GM04504 (cell line): ENCODE results near the gene KCNB1.

Source experiments
- DNase-seq: peaks from one replicate; pipeline ENCODE4 v3.0.0-alpha.2; 2012; ENCODE audit warnings: low read depth

Gene KCNB1

GRCh38 chr20:49482621-49483017, at the start of gene KCNB1:
Gene KCNB1 (minus strand): TSS chr20:49482668. CDS start chr20:49482480, 188 bp downstream.
- no peak for DNase-seq

GRCh38 chr20:49529470-49529869, 47.0 kb upstream of the KCNB1 start:
- DNase-seq = no peak

- DNase-seq = no peak
Observed at GRCh38 chr20:49526568-49526967, 44.1 kb upstream of the KCNB1 start.

- no peak for DNase-seq
Observed at GRCh38 chr20:49526056-49526455, 43.6 kb upstream of the KCNB1 start.

- no peak for DNase-seq
Observed at GRCh38 chr20:49523767-49524360, 41.4 kb upstream of the KCNB1 start.

GRCh38 chr20:49521356-49521755, 38.9 kb upstream of the KCNB1 start:
- DNase-seq = no peak

GRCh38 chr20:49519777-49520359, 37.4 kb upstream of the KCNB1 start:
- no peak for DNase-seq

- no peak for DNase-seq
Observed at GRCh38 chr20:49519212-49519712, 36.8 kb upstream of the KCNB1 start.

- DNase-seq = no peak
Observed at GRCh38 chr20:49518576-49518975, 36.1 kb upstream of the KCNB1 start.

GRCh38 chr20:49517805-49518100, 35.3 kb upstream of the KCNB1 start:
- DNase-seq = no peak

GRCh38 chr20:49516916-49517804, 34.7 kb upstream of the KCNB1 start:
- no peak for DNase-seq

- DNase-seq = no peak
Observed at GRCh38 chr20:49515586-49515985, 33.1 kb upstream of the KCNB1 start.

GRCh38 chr20:49513517-49513916, 31.0 kb upstream of the KCNB1 start:
- DNase-seq = no peak

GRCh38 chr20:49513009-49513408, 30.5 kb upstream of the KCNB1 start:
- no peak for DNase-seq

GRCh38 chr20:49511788-49512525, 29.5 kb upstream of the KCNB1 start:
- DNase-seq = no peak

GRCh38 chr20:49510562-49511122, 28.2 kb upstream of the KCNB1 start:
- DNase-seq = peak; percentile 87

GRCh38 chr20:49508435-49509199, 26.1 kb upstream of the KCNB1 start:
- no peak for DNase-seq

- DNase-seq = no peak
Observed at GRCh38 chr20:49507741-49508434, 25.4 kb upstream of the KCNB1 start.

GRCh38 chr20:49505518-49505917, 23.1 kb upstream of the KCNB1 start:
- no peak for DNase-seq

- DNase-seq = no peak
Observed at GRCh38 chr20:49503176-49503575, 20.7 kb upstream of the KCNB1 start.

GRCh38 chr20:49501917-49502316, 19.4 kb upstream of the KCNB1 start:
- no peak for DNase-seq
